Measurements from ENCODE around the gene RPLP1. TPM values are rescaled to one million over a fixed set of nuclear protein-coding genes. Genes with fewer than 3 reads are reported as not detected.
A peak's percentile ranks its signal among the peaks of the same experiment; 100 is the strongest.

Gene RPLP1
- total and polyA plus RNA-seq, 9 of the 15 experiments (the other 6 are each of a cell fraction or from before 2014, with no cell fraction given) = 76.3 to 3,053 (median 847) TPM

- BruUV-seq (replicated peaks) = TSS peak; percentile 95
- DNase-seq (ENCODE audit: extremely low read depth in 1 of 4, low spot score in 3 of 4) (peak; percentile 44 to 78 (median 48)), FAIRE-seq (no peak), ATAC-seq (peak; percentile 50)
- H3K27ac ChIP-seq (ENCODE audit: extremely low read depth, low read depth, low read length) = peak overlapping the region; percentile 90
- H4K20me1 ChIP-seq (replicated peaks; ENCODE audit: control insufficient read depth, insufficient read depth, low read length) = peaks cover 39% of the 10 kb centered on the region
- H3K4me2 ChIP-seq (ENCODE audit: insufficient read depth, low read length) = peak overlapping the region; percentile 88
- whole genome bisulfite sequencing (ENCODE audit: insufficient coverage, low coverage, missing lambda C conversion rate) = under 1% methylated on average over 31 of the region's 32 CpGs
- H3K36me3 ChIP-seq (ENCODE audit: control insufficient read depth, insufficient read depth, low read length) = peaks cover 58% of the 10 kb centered on the region
- H3K79me2 ChIP-seq (ENCODE audit: control insufficient read depth, insufficient read depth, low read length) = peaks cover 54% of the 10 kb centered on the region
- H3K9ac ChIP-seq (ENCODE audit: insufficient read depth in 1 of 2, low read depth in 2 of 2, low read length in 2 of 2) = peak overlapping the region; percentile 94 to 99
- H3K27me3 ChIP-seq (ENCODE audit: control insufficient read depth in 2 of 2, insufficient read depth in 2 of 2, low read length in 2 of 2) = no peaks in the 10 kb centered on the region
- H3K4me1 ChIP-seq (replicated peaks in 1 of 2; ENCODE audit: control insufficient read depth in 2 of 2, insufficient read depth in 2 of 2, low read length in 2 of 2) = peaks cover 9 to 13% of the 10 kb centered on the region in 2 experiments; a peak in 4 of 5 replicates
- H3K9me3 ChIP-seq (replicated peaks; ENCODE audit: control insufficient read depth, insufficient read depth, low read depth, low read length) = no peaks in the 10 kb centered on the region
- H2AFZ ChIP-seq (ENCODE audit: low read depth, low read length) = peak overlapping the region; percentile 86
- H3K4me3 ChIP-seq = peak overlapping the region; percentile 98
- CTCF ChIA-PET (ENCODE audit: low intra/inter-chr PET ratio) = no interaction called here
- intact Hi-C loops (cut with micrococcal nuclease) (loop anchor here (5.0 kb wide), 1 partner anchor 35 kb away; no protein-coding TSS in a partner anchor), in situ Hi-C loops (cut with MboI) (no loop called here)
- POLR2A ChIA-PET = interaction anchor here (0.6 to 5.9 kb wide), 26 partner anchors 10 to 1011 kb away, joined by 3 to 127 read pairs (median 4); partner anchors contain the start of genes GLCE, KIF23 and TLE3
- H3K9me1 ChIP-seq (ENCODE audit: control insufficient read depth, insufficient read depth, low read length) = peaks cover 5% of the 10 kb centered on the region
- no peak for TF ChIP-seq DEAF1 (CRISPR knock-in tag; IDR thresholded peaks at IDR 0.05)
- peak; percentile 38; the same call in 1 of the 2 replicates for TF ChIP-seq E2F4 (CRISPR knock-in tag; IDR thresholded peaks at IDR 0.05; ENCODE audit: low read depth)
- TF ChIP-seq HMBOX1 (IDR thresholded peaks at IDR 0.05) = peak; percentile 100
- TF ChIP-seq CREBBP (IDR thresholded peaks at IDR 0.05; ENCODE audit: low read depth, low read length) = no peak
- no peak for TF ChIP-seq KDM2B (CRISPR knock-in tag; IDR thresholded peaks at IDR 0.05)
- TF ChIP-seq PHF20 (IDR thresholded peaks at IDR 0.05; ENCODE audit: partially characterized antibody) = peak; percentile 14
- no peak for TF ChIP-seq CHD2 (IDR thresholded peaks at IDR 0.05; ENCODE audit: low read depth, low read length)
- no peak for TF ChIP-seq SNAPC5 (CRISPR knock-in tag; IDR thresholded peaks at IDR 0.05)
- 0 out of 2 replicates have a peak, but pooled peaks have one; percentile 30 for TF ChIP-seq ZNF644 (tag; IDR thresholded peaks at IDR 0.05; ENCODE audit: low read depth)
- no peak for TF ChIP-seq ETV5 (CRISPR knock-in tag; IDR thresholded peaks at IDR 0.05; ENCODE audit: low read depth)
- peak; percentile 73 for TF ChIP-seq SMARCA4 (IDR thresholded peaks at IDR 0.05)
- peak; percentile 73 for TF ChIP-seq TCF3 (CRISPR knock-in tag; IDR thresholded peaks at IDR 0.05)
- peak; percentile 29 for TF ChIP-seq NEUROD1 (IDR thresholded peaks at IDR 0.05; ENCODE audit: borderline replicate concordance, low read depth, low read length, partially characterized antibody)
- TF ChIP-seq ZNF431 (CRISPR knock-in tag; IDR thresholded peaks at IDR 0.05) = 0 out of 2 replicates have a peak, but pooled peaks have one; percentile 35
- peak; percentile 65; the same call in 1 of the 2 replicates for TF ChIP-seq SMARCE1 (IDR thresholded peaks at IDR 0.05)
- TF ChIP-seq MXI1 (IDR thresholded peaks at IDR 0.05; ENCODE audit: low read depth, low read length) = no peak
- peak in 1 of 2 experiments; percentile 82; a peak in 2 of 4 replicates for TF ChIP-seq TEAD1 (CRISPR knock-in tag; IDR thresholded peaks at IDR 0.05)
- peak in 1 of 3 experiments; percentile 8 for TF ChIP-seq YY1 (IDR thresholded peaks at IDR 0.05; ENCODE audit: borderline replicate concordance in 1 of 3, control insufficient read depth in 1 of 3, extremely low read depth in 1 of 3, insufficient read depth in 3 of 3, insufficient read length in 1 of 3, insufficient replicate concordance in 2 of 3, low read depth in 1 of 3, low read length in 2 of 3)
These were observed 497 bp upstream of the RPLP1 start for GRCh38 chr15:69451951-69452691.

All from K562 (cell line).